ENCODE data around the gene DRD4. TPM values are rescaled to one million over a fixed set of nuclear protein-coding genes. Genes with fewer than 3 reads are reported as not detected.

The DRD4 gene
- total and polyA plus RNA-seq, 2 donors (not counting 1 experiment from before 2014, with no cell fraction given): not detected

- ChIA-PET POLR2A (interaction anchor here (0.6 to 0.7 kb wide), 2 partner anchors 27 to 347 kb away, joined by 4 to 7 read pairs; no protein-coding TSS in a partner anchor), CTCF (no interaction called here)
- intact Hi-C loops (cut with micrococcal nuclease): no loop called here
- H3K4me3 ChIP-seq (ENCODE audit: control extremely low read depth in 1 of 5, extremely low read depth in 1 of 5, insufficient read depth in 1 of 5, low read depth in 2 of 5, low read length in 4 of 5): no peak overlapping the region
- no peaks in the 10 kb centered on the region for H3K27me3 ChIP-seq (replicated peaks in 1 of 4; ENCODE audit: control extremely low read depth in 1 of 4, control insufficient read depth in 3 of 4, insufficient read depth in 4 of 4, low read length in 3 of 4)
- H3K36me3 ChIP-seq (replicated peaks in 1 of 2; ENCODE audit: control extremely low read depth in 1 of 2, control insufficient read depth in 1 of 2, extremely low read depth in 1 of 2, insufficient read depth in 2 of 2, low read length in 1 of 2): peaks cover 0 to 69% of the 10 kb centered on the region in 2 experiments
- WGBS (ENCODE audit: insufficient coverage): 94% methylated on average over 5 of the region's 6 CpGs
- peaks cover 0 to 3% of the 10 kb centered on the region in 2 donors for H3K4me1 ChIP-seq (ENCODE audit: control insufficient read depth in 2 of 2, insufficient read depth in 2 of 2, low read length in 2 of 2)
- H3K27ac Mint-ChIP-seq: no peak overlapping the region
- no peak for DNase-seq
- no peaks in the 10 kb centered on the region for H3K9me3 ChIP-seq (ENCODE audit: control extremely low read depth in 1 of 3, control insufficient read depth in 2 of 3, insufficient read depth in 1 of 3, low read length in 2 of 3)
- no peak overlapping the region for H3K9ac ChIP-seq (ENCODE audit: low read length)
- H3K79me2 ChIP-seq (ENCODE audit: control insufficient read depth, insufficient read depth, low read length): peaks cover 61% of the 10 kb centered on the region
- no peak overlapping the region for H3K27ac ChIP-seq (ENCODE audit: low read length in 2 of 2)
- no peaks in the 10 kb centered on the region for H3K27me3 Mint-ChIP-seq
- ATAC-seq (ENCODE audit: low read depth): peak; percentile 31
- H3K4me2 ChIP-seq (replicated peaks; ENCODE audit: low read depth, low read length, poor library complexity, severe bottlenecking): no peak overlapping the region
- no peak overlapping the region for H3K4me3 Mint-ChIP-seq
- no peaks in the 10 kb centered on the region for H3K4me1 Mint-ChIP-seq
- H4K20me1 ChIP-seq (ENCODE audit: control insufficient read depth, insufficient read depth, low read length, poor library complexity, severe bottlenecking): peaks cover 75% of the 10 kb centered on the region
- no peak overlapping the region for H2AFZ ChIP-seq (ENCODE audit: insufficient read depth, low read depth, low read length, poor library complexity, severe bottlenecking)
- no peaks in the 10 kb centered on the region for H3K9me3 Mint-ChIP-seq (ENCODE audit: insufficient read depth)
- TF ChIP-seq, protein P1, sequence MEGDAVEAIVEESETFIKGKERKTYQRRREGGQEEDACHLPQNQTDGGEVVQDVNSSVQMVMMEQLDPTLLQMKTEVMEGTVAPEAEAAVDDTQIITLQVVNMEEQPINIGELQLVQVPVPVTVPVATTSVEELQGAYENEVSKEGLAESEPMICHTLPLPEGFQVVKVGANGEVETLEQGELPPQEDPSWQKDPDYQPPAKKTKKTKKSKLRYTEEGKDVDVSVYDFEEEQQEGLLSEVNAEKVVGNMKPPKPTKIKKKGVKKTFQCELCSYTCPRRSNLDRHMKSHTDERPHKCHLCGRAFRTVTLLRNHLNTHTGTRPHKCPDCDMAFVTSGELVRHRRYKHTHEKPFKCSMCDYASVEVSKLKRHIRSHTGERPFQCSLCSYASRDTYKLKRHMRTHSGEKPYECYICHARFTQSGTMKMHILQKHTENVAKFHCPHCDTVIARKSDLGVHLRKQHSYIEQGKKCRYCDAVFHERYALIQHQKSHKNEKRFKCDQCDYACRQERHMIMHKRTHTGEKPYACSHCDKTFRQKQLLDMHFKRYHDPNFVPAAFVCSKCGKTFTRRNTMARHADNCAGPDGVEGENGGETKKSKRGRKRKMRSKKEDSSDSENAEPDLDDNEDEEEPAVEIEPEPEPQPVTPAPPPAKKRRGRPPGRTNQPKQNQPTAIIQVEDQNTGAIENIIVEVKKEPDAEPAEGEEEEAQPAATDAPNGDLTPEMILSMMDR (IDR thresholded peaks at IDR 0.05): no peak
- no peak for TF ChIP-seq EZH2 (IDR thresholded peaks at IDR 0.05; ENCODE audit: borderline replicate concordance, insufficient read depth, low read depth, low read length, poor library complexity, severe bottlenecking)
These were observed 49.1 kb upstream of the DRD4 start for GRCh38 chr11:587978-588380.

DNA sequence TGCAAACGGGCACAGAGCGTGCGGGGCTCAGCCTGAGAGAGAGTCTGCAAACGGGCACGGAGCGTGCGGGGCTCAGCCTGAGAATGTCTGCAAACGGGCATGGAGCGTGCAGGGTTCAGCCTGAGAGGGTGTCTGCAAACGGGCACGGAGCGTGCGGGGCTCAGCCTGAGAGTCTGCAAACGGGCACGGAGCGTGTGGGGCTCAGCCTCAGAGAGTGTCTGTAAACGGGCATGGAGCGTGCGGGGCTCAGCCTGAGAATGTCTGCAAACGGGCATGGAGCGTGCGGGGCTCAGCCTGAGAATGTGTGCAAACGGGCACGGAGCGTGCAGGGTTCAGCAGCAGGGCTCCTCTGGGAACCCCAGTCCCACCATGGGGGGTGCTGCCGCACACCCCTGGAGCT is 47.3 kb upstream of the DRD4 start:
- no peaks in the 10 kb centered on the region for H3K27me3 ChIP-seq (replicated peaks in 1 of 4; ENCODE audit: control extremely low read depth in 1 of 4, control insufficient read depth in 3 of 4, insufficient read depth in 4 of 4, low read length in 3 of 4)
- no peaks in the 10 kb centered on the region for H3K9me3 Mint-ChIP-seq (ENCODE audit: insufficient read depth)
- WGBS (ENCODE audit: insufficient coverage): 94% methylated on average over 26 of the region's 26 CpGs
- intact Hi-C loops (cut with micrococcal nuclease): no loop called here
- no peak overlapping the region for H3K4me2 ChIP-seq (replicated peaks; ENCODE audit: low read depth, low read length, poor library complexity, severe bottlenecking)
- no peaks in the 10 kb centered on the region for H3K4me1 Mint-ChIP-seq
- H3K4me3 Mint-ChIP-seq: no peak overlapping the region
- H3K27ac Mint-ChIP-seq: no peak overlapping the region
- H3K4me1 ChIP-seq (ENCODE audit: control insufficient read depth in 2 of 2, insufficient read depth in 2 of 2, low read length in 2 of 2): peaks cover 0 to 3% of the 10 kb centered on the region in 2 donors
- TF ChIP-seq, protein P1 (IDR thresholded peaks at IDR 0.05): no peak
- no peak for TF ChIP-seq EZH2 (IDR thresholded peaks at IDR 0.05; ENCODE audit: borderline replicate concordance, insufficient read depth, low read depth, low read length, poor library complexity, severe bottlenecking)
- H3K79me2 ChIP-seq (ENCODE audit: control insufficient read depth, insufficient read depth, low read length): peaks cover 52% of the 10 kb centered on the region
- H3K4me3 ChIP-seq (ENCODE audit: control extremely low read depth in 1 of 5, extremely low read depth in 1 of 5, insufficient read depth in 1 of 5, low read depth in 2 of 5, low read length in 4 of 5): no peak overlapping the region
- no peaks in the 10 kb centered on the region for H3K9me3 ChIP-seq (ENCODE audit: control extremely low read depth in 1 of 3, control insufficient read depth in 2 of 3, insufficient read depth in 1 of 3, low read length in 2 of 3)
- peaks cover 74% of the 10 kb centered on the region for H4K20me1 ChIP-seq (ENCODE audit: control insufficient read depth, insufficient read depth, low read length, poor library complexity, severe bottlenecking)
- ATAC-seq (ENCODE audit: low read depth): no peak
- POLR2A ChIA-PET: no interaction called here
- CTCF ChIA-PET: no interaction called here
- H3K36me3 ChIP-seq (replicated peaks in 1 of 2; ENCODE audit: control extremely low read depth in 1 of 2, control insufficient read depth in 1 of 2, extremely low read depth in 1 of 2, insufficient read depth in 2 of 2, low read length in 1 of 2): peaks cover 0 to 76% of the 10 kb centered on the region in 2 experiments
- no peak for DNase-seq
- H3K9ac ChIP-seq (ENCODE audit: low read length): no peak overlapping the region
- H2AFZ ChIP-seq (ENCODE audit: insufficient read depth, low read depth, low read length, poor library complexity, severe bottlenecking): no peak overlapping the region
- H3K27me3 Mint-ChIP-seq: no peaks in the 10 kb centered on the region
- no peak overlapping the region for H3K27ac ChIP-seq (ENCODE audit: low read length in 2 of 2)

Data from B cell (primary cell).